Epithelial cell of esophagus (primary cell): ENCODE data around the gene CFAP20DC.

ENCODE experiments used
- DNase-seq: peaks from one replicate; pipeline ENCODE4 v3.0.0; 2010; ENCODE audit warnings: low read depth
- H3K4me3 ChIP-seq: 2 replicates; pipeline ENCODE4 v1.5.1; 2011; ENCODE audit warnings: mild to moderate bottlenecking, low read length, control low read depth
- CTCF ChIP-seq: IDR thresholded peaks from 2 replicates; pipeline ENCODE4 v1.5.1; 2011; ENCODE audit warnings: low read depth, mild to moderate bottlenecking, low read length, control low read depth, inconsistent platforms; ENCODE audit not compliant: insufficient read depth; ENCODE audit errors: missing control alignments

The CFAP20DC gene

GRCh38 chr3:58839187-58839586 lies 210.6 kb downstream of the CFAP20DC start:
- H3K4me3 ChIP-seq, result no peak overlapping the region
- no peak for DNase-seq
- no peak for TF ChIP-seq CTCF

GRCh38 chr3:58837856-58838255 lies 212.0 kb downstream of the CFAP20DC start:
- no peak for TF ChIP-seq CTCF
- DNase-seq, result no peak
- no peak overlapping the region for H3K4me3 ChIP-seq

GRCh38 chr3:58837141-58837843 lies 212.5 kb downstream of the CFAP20DC start:
- no peak for DNase-seq
- H3K4me3 ChIP-seq, result no peak overlapping the region
- no peak for TF ChIP-seq CTCF

- TF ChIP-seq CTCF, result no peak
- DNase-seq, result peak; percentile 70
- H3K4me3 ChIP-seq, result no peak overlapping the region
Observed at GRCh38 chr3:58835086-58835485, 214.7 kb downstream of the CFAP20DC start.

- TF ChIP-seq CTCF, result no peak
- DNase-seq, result no peak
Observed at GRCh38 chr3:58833491-58833890, 216.3 kb downstream of the CFAP20DC start.

GRCh38 chr3:58829321-58830000 lies 220.4 kb downstream of the CFAP20DC start:
- no peak overlapping the region for H3K4me3 ChIP-seq
- TF ChIP-seq CTCF, result no peak
- no peak for DNase-seq

More at GRCh38 chr3:58833491-58833890, 216.3 kb downstream of the CFAP20DC start:
- no peak overlapping the region for H3K4me3 ChIP-seq
